Ovary (tissue), 3 donors: ENCODE results near the gene CHD9.

Experiments used
- EP300 ChIP-seq: sonication (generic); formaldehyde crosslinking; IDR thresholded peaks from one replicate; pipeline ENCODE4 v1.6.1; 2017; ENCODE audit warnings: antibody characterized with exemption
- POLR2A ChIP-seq: fragments of 450-650 bp; IDR thresholded peaks from one replicate; pipeline ENCODE4 v1.6.1; 2017; ENCODE audit warnings: antibody characterized with exemption, mild to moderate bottlenecking, moderate library complexity
- TF ChIP-seq, protein P1 (sequence below), 3 donors: fragments of 450-650 bp in 2 of 3; fragments of 200-600 bp in 1 of 3; IDR thresholded peaks; one replicate each; pipeline versions ENCODE4 v1.5.1 to v1.8.0; 2016 to 2022; ENCODE audit warnings: antibody characterized with exemption in 3 of 3, mild to moderate bottlenecking in 1 of 3
- donor health status: DM: no; HTN: no; CAD: no.

DNA sequence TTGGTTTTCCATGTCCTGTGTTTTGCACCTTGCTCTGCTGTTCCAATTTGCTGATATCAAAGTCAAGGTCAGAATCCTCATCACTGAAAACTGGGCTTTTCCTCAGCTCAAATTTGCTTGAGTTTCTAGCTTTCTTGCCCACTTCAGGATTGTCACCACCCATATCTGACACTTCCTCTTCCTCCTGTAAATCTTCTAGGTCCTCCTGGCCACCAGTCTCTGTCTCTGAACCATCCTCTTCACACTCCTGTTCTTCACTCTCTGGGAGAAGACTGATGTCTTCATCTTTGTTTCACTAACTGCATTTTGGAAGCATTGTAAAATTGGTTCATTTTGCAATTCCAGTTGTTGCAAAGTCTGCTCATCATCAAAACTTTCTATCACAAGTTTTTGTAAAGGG lies 316.0 kb downstream of the CHD9 start:
- TF ChIP-seq, protein P1, sequence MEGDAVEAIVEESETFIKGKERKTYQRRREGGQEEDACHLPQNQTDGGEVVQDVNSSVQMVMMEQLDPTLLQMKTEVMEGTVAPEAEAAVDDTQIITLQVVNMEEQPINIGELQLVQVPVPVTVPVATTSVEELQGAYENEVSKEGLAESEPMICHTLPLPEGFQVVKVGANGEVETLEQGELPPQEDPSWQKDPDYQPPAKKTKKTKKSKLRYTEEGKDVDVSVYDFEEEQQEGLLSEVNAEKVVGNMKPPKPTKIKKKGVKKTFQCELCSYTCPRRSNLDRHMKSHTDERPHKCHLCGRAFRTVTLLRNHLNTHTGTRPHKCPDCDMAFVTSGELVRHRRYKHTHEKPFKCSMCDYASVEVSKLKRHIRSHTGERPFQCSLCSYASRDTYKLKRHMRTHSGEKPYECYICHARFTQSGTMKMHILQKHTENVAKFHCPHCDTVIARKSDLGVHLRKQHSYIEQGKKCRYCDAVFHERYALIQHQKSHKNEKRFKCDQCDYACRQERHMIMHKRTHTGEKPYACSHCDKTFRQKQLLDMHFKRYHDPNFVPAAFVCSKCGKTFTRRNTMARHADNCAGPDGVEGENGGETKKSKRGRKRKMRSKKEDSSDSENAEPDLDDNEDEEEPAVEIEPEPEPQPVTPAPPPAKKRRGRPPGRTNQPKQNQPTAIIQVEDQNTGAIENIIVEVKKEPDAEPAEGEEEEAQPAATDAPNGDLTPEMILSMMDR (IDR thresholded peaks at IDR 0.05) = no peak
- TF ChIP-seq POLR2A (no peak), EP300 (no peak)
